ENCODE results near the gene TMEM45B. TPM values are rescaled to one million over a fixed set of nuclear protein-coding genes. Genes with fewer than 3 reads are reported as not detected.
A peak's percentile ranks its signal among the peaks of the same experiment; 100 is the strongest.
"Not testable (repeated sequence)": the region's sequence is repeated elsewhere in the genome, so short reads cannot be mapped to it uniquely, and the experiment has no call there.

The TMEM45B gene
- total RNA-seq, 2 donors from 2014 or later: 191 to 303 TPM

GRCh38 chr11:129861702-129862522, 46.3 kb downstream of the TMEM45B start:
- Histone ChIP-seq H3K36me3 (peaks cover 3% of the 10 kb centered on the region), H3K27me3 (no peaks in the 10 kb centered on the region), H3K4me1 (no peaks in the 10 kb centered on the region), H3K9me3 (no peaks in the 10 kb centered on the region), H3K4me3 (no peak overlapping the region), H3K27ac (peak overlapping the region; percentile 6), H3K9ac (ENCODE audit: low read depth in 2 of 2, low read length in 2 of 2) (no peak overlapping the region)
- TF ChIP-seq CTCF (IDR thresholded peaks at IDR 0.05): no peak
- peak; percentile 61 for DNase-seq
- intact Hi-C loops (cut with DNase I): no loop called here

DNA sequence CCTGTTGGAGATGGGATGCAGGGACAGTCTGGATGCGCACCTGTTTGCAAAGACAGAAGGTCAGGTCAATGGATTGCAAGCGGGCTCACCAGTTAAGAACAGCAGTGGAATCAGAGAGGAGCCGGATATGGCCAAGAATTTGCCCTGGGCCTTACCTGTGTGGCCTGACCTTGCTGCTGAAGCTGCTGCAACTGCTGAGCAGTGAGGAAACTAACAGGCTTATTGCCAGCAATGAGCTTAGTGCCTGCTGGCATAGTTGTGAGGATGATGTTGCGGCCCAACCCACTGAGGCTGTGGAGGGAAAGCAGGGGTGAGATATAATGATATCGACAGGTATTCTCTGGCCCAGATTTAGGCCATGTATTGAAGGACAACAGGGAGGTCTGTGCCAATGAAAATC, 49.2 kb downstream of the TMEM45B start:
- peaks cover 3% of the 10 kb centered on the region for H3K36me3 ChIP-seq
- DNase-seq: no peak
- no peaks in the 10 kb centered on the region for H3K27me3 ChIP-seq
- H3K4me1 ChIP-seq: no peaks in the 10 kb centered on the region
- H3K9ac ChIP-seq (ENCODE audit: low read depth in 2 of 2, low read length in 2 of 2): no peak overlapping the region
- H3K9me3 ChIP-seq: no peaks in the 10 kb centered on the region
- H3K27ac ChIP-seq: no peak overlapping the region
- no peak for TF ChIP-seq CTCF (IDR thresholded peaks at IDR 0.05)
- H3K4me3 ChIP-seq: no peak overlapping the region
- intact Hi-C loops (cut with DNase I): no loop called here

- DNase-seq: no peak
- TF ChIP-seq CTCF (IDR thresholded peaks at IDR 0.05): no peak
- Histone ChIP-seq H3K9me3 (no peaks in the 10 kb centered on the region), H3K27ac (no peak overlapping the region), H3K27me3 (no peaks in the 10 kb centered on the region), H3K36me3 (peaks cover 3% of the 10 kb centered on the region), H3K4me3 (no peak overlapping the region), H3K9ac (ENCODE audit: low read depth in 2 of 2, low read length in 2 of 2) (no peak overlapping the region), H3K4me1 (no peaks in the 10 kb centered on the region)
- intact Hi-C loops (cut with DNase I): no loop called here
Observed at GRCh38 chr11:129865701-129866100, 50.1 kb downstream of the TMEM45B start.

DNA sequence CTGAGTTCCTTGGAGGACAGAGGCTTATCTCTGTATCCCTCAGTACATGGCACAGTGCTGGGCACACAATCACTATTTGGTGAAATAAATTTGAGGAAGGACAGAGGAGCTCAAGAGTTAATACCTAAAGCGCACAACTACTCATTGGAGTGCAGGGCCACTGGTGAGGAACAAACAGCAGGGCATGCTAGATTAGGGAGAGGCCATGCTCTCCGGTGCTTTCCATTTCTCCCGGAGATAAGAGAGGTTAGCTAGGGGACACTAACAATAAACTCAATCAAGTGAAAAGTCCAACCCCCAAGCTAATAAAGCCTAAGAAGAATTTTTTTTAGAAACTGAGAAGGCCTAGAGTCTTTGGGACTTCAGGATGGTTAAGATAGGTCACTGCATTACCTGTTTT, 50.7 kb downstream of the TMEM45B start:
- Histone ChIP-seq H3K36me3 (no peaks in the 10 kb centered on the region), H3K4me3 (no peak overlapping the region), H3K4me1 (no peaks in the 10 kb centered on the region), H3K27ac (no peak overlapping the region), H3K9me3 (no peaks in the 10 kb centered on the region), H3K27me3 (no peaks in the 10 kb centered on the region), H3K9ac (ENCODE audit: low read depth in 2 of 2, low read length in 2 of 2) (no peak overlapping the region)
- intact Hi-C loops (cut with DNase I): no loop called here
- DNase-seq: no peak
- TF ChIP-seq CTCF (IDR thresholded peaks at IDR 0.05): no peak

- H3K27ac ChIP-seq; intact Hi-C loops (cut with DNase I); H3K9me3 ChIP-seq; H3K27me3 ChIP-seq; H3K4me3 ChIP-seq; DNase-seq; H3K9ac ChIP-seq (ENCODE audit: low read depth in 2 of 2, low read length in 2 of 2); H3K4me1 ChIP-seq; H3K36me3 ChIP-seq: not testable (repeated sequence)
Observed at GRCh38 chr11:129868626-129869025, 53.0 kb downstream of the TMEM45B start.

DNA sequence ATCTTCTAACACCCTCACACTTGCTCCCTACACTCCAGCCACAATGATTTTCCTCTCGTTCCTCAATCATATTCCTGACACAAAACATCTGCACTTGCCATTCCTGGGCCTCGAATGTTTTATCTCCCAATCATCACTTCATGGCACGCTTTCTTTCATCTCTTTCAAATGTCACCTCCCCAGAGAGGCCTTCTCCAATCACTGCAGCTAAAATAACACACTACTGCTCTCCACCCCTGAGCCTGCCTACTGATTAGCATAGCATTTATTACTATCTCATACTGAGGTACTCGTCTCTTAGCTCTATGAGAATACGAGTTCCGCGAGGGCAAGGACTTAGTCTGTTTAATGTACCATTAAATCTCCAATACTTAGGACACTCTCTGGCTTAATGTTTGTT, 56.3 kb downstream of the TMEM45B start:
- H3K4me3 ChIP-seq: no peak overlapping the region
- intact Hi-C loops (cut with DNase I): no loop called here
- H3K9ac ChIP-seq (ENCODE audit: low read depth in 2 of 2, low read length in 2 of 2): no peak overlapping the region
- no peaks in the 10 kb centered on the region for H3K9me3 ChIP-seq
- H3K4me1 ChIP-seq: no peaks in the 10 kb centered on the region
- H3K36me3 ChIP-seq: peaks cover 8% of the 10 kb centered on the region
- H3K27me3 ChIP-seq: no peaks in the 10 kb centered on the region
- no peak overlapping the region for H3K27ac ChIP-seq
- no peak for DNase-seq
- TF ChIP-seq CTCF (IDR thresholded peaks at IDR 0.05): no peak

Data from colonic mucosa (tissue), 4 donors.